ENCODE data around the gene COX6A2. TPM values are rescaled to one million over a fixed set of nuclear protein-coding genes. Genes with fewer than 3 reads are reported as not detected.

Gene COX6A2
- total RNA-seq, 1 donor from 2014 or later: not detected

- no peak overlapping the region for H3K27ac ChIP-seq
- no peaks in the 10 kb centered on the region for H3K27me3 ChIP-seq (ENCODE audit: low read depth)
- H3K4me1 ChIP-seq: no peaks in the 10 kb centered on the region
- no peak for TF ChIP-seq CTCF (IDR thresholded peaks at IDR 0.05)
- DNase-seq: no peak
- no peaks in the 10 kb centered on the region for H3K9me3 ChIP-seq
- intact Hi-C loops (cut with DNase I): no loop called here
- no peak for ATAC-seq
- no peak overlapping the region for H3K4me3 ChIP-seq
- H3K36me3 ChIP-seq: no peaks in the 10 kb centered on the region
These were observed 16.9 kb downstream of the COX6A2 start for GRCh38 chr16:31411024-31411844.

GRCh38 chr16:31410082-31410481, 18.1 kb downstream of the COX6A2 start:
- no peak overlapping the region for H3K4me3 ChIP-seq
- no peak overlapping the region for H3K27ac ChIP-seq
- H3K4me1 ChIP-seq: no peaks in the 10 kb centered on the region
- DNase-seq (no peak), ATAC-seq (no peak)
- TF ChIP-seq CTCF (IDR thresholded peaks at IDR 0.05): no peak
- intact Hi-C loops (cut with DNase I): no loop called here
- no peaks in the 10 kb centered on the region for H3K36me3 ChIP-seq
- no peaks in the 10 kb centered on the region for H3K9me3 ChIP-seq
- no peaks in the 10 kb centered on the region for H3K27me3 ChIP-seq (ENCODE audit: low read depth)

- ATAC-seq (no peak), DNase-seq (no peak)
- H3K4me3 ChIP-seq: no peak overlapping the region
- no peak for TF ChIP-seq CTCF (IDR thresholded peaks at IDR 0.05)
- H3K27ac ChIP-seq: no peak overlapping the region
- H3K27me3 ChIP-seq (ENCODE audit: low read depth): no peaks in the 10 kb centered on the region
- H3K36me3 ChIP-seq: no peaks in the 10 kb centered on the region
- H3K9me3 ChIP-seq: no peaks in the 10 kb centered on the region
- intact Hi-C loops (cut with DNase I): no loop called here
- no peaks in the 10 kb centered on the region for H3K4me1 ChIP-seq
These were observed 18.7 kb downstream of the COX6A2 start for GRCh38 chr16:31409433-31409832.

- intact Hi-C loops (cut with DNase I): no loop called here
- H3K9me3 ChIP-seq: no peaks in the 10 kb centered on the region
- no peak for TF ChIP-seq CTCF (IDR thresholded peaks at IDR 0.05)
- no peaks in the 10 kb centered on the region for H3K4me1 ChIP-seq
- ATAC-seq (no peak), DNase-seq (no peak)
- no peak overlapping the region for H3K27ac ChIP-seq
- H3K4me3 ChIP-seq: no peak overlapping the region
- no peaks in the 10 kb centered on the region for H3K27me3 ChIP-seq (ENCODE audit: low read depth)
- H3K36me3 ChIP-seq: no peaks in the 10 kb centered on the region
These were observed 20.8 kb downstream of the COX6A2 start for GRCh38 chr16:31407406-31407805.

- H3K4me3 ChIP-seq: peak overlapping the region; percentile 1
- DNase-seq (no peak), ATAC-seq (peak in 1 of 2 donors; percentile 40)
- no peaks in the 10 kb centered on the region for H3K36me3 ChIP-seq
- H3K9me3 ChIP-seq: no peaks in the 10 kb centered on the region
- H3K27ac ChIP-seq: no peak overlapping the region
- no peak for TF ChIP-seq CTCF (IDR thresholded peaks at IDR 0.05)
- intact Hi-C loops (cut with DNase I): no loop called here
- H3K27me3 ChIP-seq (ENCODE audit: low read depth): no peaks in the 10 kb centered on the region
- no peaks in the 10 kb centered on the region for H3K4me1 ChIP-seq
These were observed 23.7 kb downstream of the COX6A2 start for GRCh38 chr16:31404353-31405064.
